Measurements from ENCODE around the gene NPBWR2. TPM values are rescaled to one million over a fixed set of nuclear protein-coding genes. Genes with fewer than 3 reads are reported as not detected.

NPBWR2 gene
- total RNA-seq, 4 donors from 2014 or later, result not detected

DNA sequence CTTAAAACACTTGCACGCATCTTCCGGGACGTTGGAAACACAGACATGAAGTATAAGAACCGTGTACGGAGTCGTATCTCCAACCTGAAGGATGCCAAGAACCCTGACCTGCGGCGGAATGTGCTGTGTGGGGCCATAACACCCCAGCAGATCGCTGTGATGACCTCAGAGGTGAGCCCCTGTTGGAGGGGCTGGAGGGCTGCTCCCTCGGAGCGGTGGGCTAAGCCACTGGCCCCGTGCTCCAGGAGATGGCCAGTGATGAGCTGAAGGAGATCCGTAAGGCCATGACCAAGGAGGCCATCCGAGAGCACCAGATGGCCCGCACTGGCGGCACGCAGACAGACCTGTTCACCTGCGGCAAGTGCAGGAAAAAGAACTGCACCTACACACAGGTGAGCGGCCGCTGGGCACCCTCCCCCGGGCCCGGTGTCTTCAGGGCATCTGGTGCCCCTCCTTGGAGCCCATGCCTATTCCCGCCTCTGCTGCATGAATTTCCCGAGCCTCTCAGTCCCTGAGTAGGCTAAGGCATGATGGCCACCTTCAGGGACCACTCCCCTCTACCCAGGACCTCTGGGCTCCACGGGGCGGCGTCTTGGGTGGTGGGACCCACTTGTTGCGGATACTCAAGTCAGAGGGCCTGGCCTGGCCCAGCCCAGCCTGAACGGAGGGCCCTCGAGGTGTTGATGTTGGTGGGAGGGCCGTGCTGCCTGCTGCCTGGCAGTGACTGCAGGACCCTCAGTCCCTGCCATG lies 36.9 kb downstream of the NPBWR2 start:
- DNase-seq (ENCODE audit: low spot score in 2 of 2), result no peak
- TF ChIP-seq POLR2A (IDR thresholded peaks at IDR 0.05), result no peak
- TF ChIP-seq, protein P1, sequence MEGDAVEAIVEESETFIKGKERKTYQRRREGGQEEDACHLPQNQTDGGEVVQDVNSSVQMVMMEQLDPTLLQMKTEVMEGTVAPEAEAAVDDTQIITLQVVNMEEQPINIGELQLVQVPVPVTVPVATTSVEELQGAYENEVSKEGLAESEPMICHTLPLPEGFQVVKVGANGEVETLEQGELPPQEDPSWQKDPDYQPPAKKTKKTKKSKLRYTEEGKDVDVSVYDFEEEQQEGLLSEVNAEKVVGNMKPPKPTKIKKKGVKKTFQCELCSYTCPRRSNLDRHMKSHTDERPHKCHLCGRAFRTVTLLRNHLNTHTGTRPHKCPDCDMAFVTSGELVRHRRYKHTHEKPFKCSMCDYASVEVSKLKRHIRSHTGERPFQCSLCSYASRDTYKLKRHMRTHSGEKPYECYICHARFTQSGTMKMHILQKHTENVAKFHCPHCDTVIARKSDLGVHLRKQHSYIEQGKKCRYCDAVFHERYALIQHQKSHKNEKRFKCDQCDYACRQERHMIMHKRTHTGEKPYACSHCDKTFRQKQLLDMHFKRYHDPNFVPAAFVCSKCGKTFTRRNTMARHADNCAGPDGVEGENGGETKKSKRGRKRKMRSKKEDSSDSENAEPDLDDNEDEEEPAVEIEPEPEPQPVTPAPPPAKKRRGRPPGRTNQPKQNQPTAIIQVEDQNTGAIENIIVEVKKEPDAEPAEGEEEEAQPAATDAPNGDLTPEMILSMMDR (IDR thresholded peaks at IDR 0.05), result no peak
- 88 to 95% methylated on average over 14 to 30 of the region's 31 CpGs for WGBS, 2 donors
- H3K4me3 ChIP-seq (ENCODE audit: low read depth, poor library complexity, severe bottlenecking), result no peak overlapping the region
- intact Hi-C loops (cut with DNase I; ENCODE audit: low total_unique reads), result no loop called here

GRCh38 chr20:64069614-64070243 lies 37.6 kb downstream of the NPBWR2 start:
- TF ChIP-seq POLR2A (IDR thresholded peaks at IDR 0.05), result no peak
- TF ChIP-seq, protein P1 (IDR thresholded peaks at IDR 0.05), result peak in 1 of 3 donors; percentile 15
- DNase-seq (ENCODE audit: low spot score in 2 of 2), result no peak
- WGBS, 2 donors, result 74 to 89% methylated on average over 5 to 14 of the region's 14 CpGs
- intact Hi-C loops (cut with DNase I; ENCODE audit: low total_unique reads), result no loop called here
- no peak overlapping the region for H3K4me3 ChIP-seq (ENCODE audit: low read depth, poor library complexity, severe bottlenecking)

DNA sequence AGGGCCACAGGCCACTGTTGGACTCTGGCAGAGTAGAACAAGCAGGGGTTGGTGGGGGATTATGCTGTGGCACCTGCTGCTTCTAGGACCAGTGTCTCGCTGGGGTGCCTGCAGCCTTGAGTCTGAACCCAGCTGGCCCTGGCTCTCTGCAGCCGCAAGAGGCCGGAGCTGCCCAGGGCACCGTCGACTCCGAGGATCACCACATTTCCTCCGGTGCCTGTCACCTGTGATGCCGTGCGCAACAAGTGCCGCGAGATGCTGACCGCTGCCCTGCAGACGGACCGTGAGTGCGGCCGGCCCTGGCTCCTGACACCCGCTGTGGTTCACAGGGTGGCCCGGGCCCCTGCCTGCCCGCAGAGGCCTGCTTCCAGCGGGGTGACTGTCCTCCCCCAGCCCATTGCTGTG lies 38.2 kb downstream of the NPBWR2 start:
- no peak overlapping the region for H3K4me3 ChIP-seq (ENCODE audit: low read depth, poor library complexity, severe bottlenecking)
- DNase-seq (ENCODE audit: low spot score in 2 of 2), result no peak
- 87 to 94% methylated on average over 16 to 20 of the region's 20 CpGs for WGBS, 2 donors
- TF ChIP-seq POLR2A (IDR thresholded peaks at IDR 0.05), result no peak
- TF ChIP-seq, protein P1 (IDR thresholded peaks at IDR 0.05), result no peak
- intact Hi-C loops (cut with DNase I; ENCODE audit: low total_unique reads), result no loop called here

GRCh38 chr20:64068386-64069208 lies 38.8 kb downstream of the NPBWR2 start:
- 74 to 83% methylated on average over 8 to 10 of the region's 12 CpGs for WGBS, 2 donors
- no peak for DNase-seq (ENCODE audit: low spot score in 2 of 2)
- intact Hi-C loops (cut with DNase I; ENCODE audit: low total_unique reads), result no loop called here
- no peak overlapping the region for H3K4me3 ChIP-seq (ENCODE audit: low read depth, poor library complexity, severe bottlenecking)
- no peak for TF ChIP-seq POLR2A (IDR thresholded peaks at IDR 0.05)
- TF ChIP-seq, protein P1 (IDR thresholded peaks at IDR 0.05), result no peak

GRCh38 chr20:64067733-64068307 lies 39.5 kb downstream of the NPBWR2 start:
- H3K4me3 ChIP-seq (ENCODE audit: low read depth, poor library complexity, severe bottlenecking), result no peak overlapping the region
- WGBS, 2 donors, result 73 to 83% methylated on average over 11 of the region's 12 CpGs
- no peak for DNase-seq (ENCODE audit: low spot score in 2 of 2)
- TF ChIP-seq, protein P1 (IDR thresholded peaks at IDR 0.05), result no peak
- TF ChIP-seq POLR2A (IDR thresholded peaks at IDR 0.05), result no peak
- intact Hi-C loops (cut with DNase I; ENCODE audit: low total_unique reads), result no loop called here

Data from lower leg skin (tissue), 4 donors.